ACC112 (cell line): ENCODE results near the gene EPHA10.
A peak's percentile ranks its signal among the peaks of the same experiment; 100 is the strongest.
"Not testable (repeated sequence)": the region's sequence is repeated elsewhere in the genome, so short reads cannot be mapped to it uniquely, and the experiment has no call there.

Experiments used
- H2AFZ ChIP-seq: fragments of 200-600 bp; sonication (generic); one replicate; pipeline ENCODE4 v1.6.0; 2017; ENCODE audit warnings: antibody characterized with exemption, low read length; ENCODE audit not compliant: unreplicated experiment
- H3K27ac ChIP-seq: fragments of 200-600 bp; sonication (generic); 2 replicates; pipeline ENCODE4 v1.5.1; 2014; ENCODE audit warnings: low read depth, mild to moderate bottlenecking, antibody characterized with exemption, low read length, moderate library complexity
- H3K27me3 ChIP-seq: fragments of 200-600 bp; sonication (generic); 2 replicates; pipeline ENCODE4 v1.6.1; 2014; ENCODE audit warnings: mild to moderate bottlenecking, antibody characterized with exemption, low read length, moderate library complexity, mixed read lengths; ENCODE audit not compliant: insufficient read depth
- H3K36me3 ChIP-seq: fragments of 200-600 bp; sonication (generic); 2 replicates; pipeline ENCODE4 v1.6.1; 2016; ENCODE audit warnings: mild to moderate bottlenecking, antibody characterized with exemption, low read length, moderate library complexity, mixed read lengths; ENCODE audit not compliant: insufficient read depth
- H3K4me1 ChIP-seq: fragments of 200-600 bp; sonication (generic); one replicate; pipeline ENCODE4 v1.6.1; 2016; ENCODE audit warnings: low read length, mixed read lengths; ENCODE audit not compliant: insufficient read depth, unreplicated experiment, control insufficient read depth
- H3K4me3 ChIP-seq: fragments of 200-600 bp; sonication (generic); 2 replicates; pipeline ENCODE4 v1.5.1; 2014; ENCODE audit warnings: mild to moderate bottlenecking, low read depth, low read length
- H3K79me2 ChIP-seq: fragments of 200-600 bp; sonication (generic); one replicate; pipeline ENCODE4 v1.6.0; 2016; ENCODE audit warnings: low read length; ENCODE audit not compliant: control insufficient read depth, unreplicated experiment, insufficient read depth

EPHA10 gene

GRCh38 chr1:37752583-37753471, 12.1 kb downstream of the EPHA10 start:
- H2AFZ ChIP-seq, result no peak overlapping the region
- H3K79me2 ChIP-seq, result no peaks in the 10 kb centered on the region
- H3K27ac ChIP-seq, result no peak overlapping the region
- H3K4me3 ChIP-seq, result no peak overlapping the region
- H3K4me1 ChIP-seq, result no peaks in the 10 kb centered on the region
- H3K27me3 ChIP-seq, result peaks cover 84% of the 10 kb centered on the region
- no peaks in the 10 kb centered on the region for H3K36me3 ChIP-seq

GRCh38 chr1:37752213-37752582, 12.7 kb downstream of the EPHA10 start:
- Histone ChIP-seq H3K27ac (no peak overlapping the region), H3K27me3 (peaks cover 80% of the 10 kb centered on the region), H3K4me3 (no peak overlapping the region), H3K4me1 (no peaks in the 10 kb centered on the region), H3K36me3 (no peaks in the 10 kb centered on the region), H2AFZ (no peak overlapping the region), H3K79me2 (no peaks in the 10 kb centered on the region)

- Histone ChIP-seq H2AFZ (no peak overlapping the region), H3K4me3 (no peak overlapping the region), H3K27me3 (peaks cover 65% of the 10 kb centered on the region)
Observed at GRCh38 chr1:37748565-37748964, 16.4 kb downstream of the EPHA10 start.

GRCh38 chr1:37746806-37747205, 18.1 kb downstream of the EPHA10 start:
- Histone ChIP-seq H3K36me3 (no peaks in the 10 kb centered on the region), H3K4me3 (no peak overlapping the region), H3K27ac (no peak overlapping the region), H2AFZ (no peak overlapping the region), H3K27me3 (peaks cover 67% of the 10 kb centered on the region), H3K4me1 (no peaks in the 10 kb centered on the region), H3K79me2 (no peaks in the 10 kb centered on the region)

More at GRCh38 chr1:37748565-37748964, 16.4 kb downstream of the EPHA10 start:
- Histone ChIP-seq H3K36me3 (no peaks in the 10 kb centered on the region), H3K4me1 (no peaks in the 10 kb centered on the region), H3K27ac (no peak overlapping the region), H3K79me2 (no peaks in the 10 kb centered on the region)

- Histone ChIP-seq H3K4me3 (no peak overlapping the region), H3K4me1 (no peaks in the 10 kb centered on the region), H3K27ac (no peak overlapping the region), H3K79me2 (no peaks in the 10 kb centered on the region), H3K36me3 (no peaks in the 10 kb centered on the region), H3K27me3 (peaks cover 58% of the 10 kb centered on the region), H2AFZ (no peak overlapping the region)
Observed at GRCh38 chr1:37741662-37742061, 23.3 kb downstream of the EPHA10 start.

GRCh38 chr1:37741130-37741529, 23.8 kb downstream of the EPHA10 start:
- no peak overlapping the region for H3K27ac ChIP-seq
- no peaks in the 10 kb centered on the region for H3K79me2 ChIP-seq
- peaks cover 58% of the 10 kb centered on the region for H3K27me3 ChIP-seq
- no peak overlapping the region for H3K4me3 ChIP-seq
- no peaks in the 10 kb centered on the region for H3K4me1 ChIP-seq
- H2AFZ ChIP-seq, result no peak overlapping the region
- no peaks in the 10 kb centered on the region for H3K36me3 ChIP-seq

GRCh38 chr1:37739222-37739621, 25.7 kb downstream of the EPHA10 start:
- Histone ChIP-seq H3K4me3 (no peak overlapping the region), H3K4me1 (no peaks in the 10 kb centered on the region), H3K27ac (no peak overlapping the region), H3K36me3 (no peaks in the 10 kb centered on the region), H3K27me3 (peaks cover 65% of the 10 kb centered on the region), H3K79me2 (no peaks in the 10 kb centered on the region), H2AFZ (no peak overlapping the region)

GRCh38 chr1:37738619-37739018, 26.3 kb downstream of the EPHA10 start:
- not testable (repeated sequence) for H3K4me3 ChIP-seq, H3K36me3 ChIP-seq, H3K79me2 ChIP-seq, H3K4me1 ChIP-seq, H2AFZ ChIP-seq, H3K27ac ChIP-seq
- H3K27me3 ChIP-seq, result peaks cover 64% of the 10 kb centered on the region

- H3K4me3 ChIP-seq, H3K4me1 ChIP-seq, H2AFZ ChIP-seq, H3K36me3 ChIP-seq, H3K79me2 ChIP-seq, H3K27ac ChIP-seq: not testable (repeated sequence)
- H3K27me3 ChIP-seq, result peaks cover 62% of the 10 kb centered on the region
Observed at GRCh38 chr1:37737975-37738374, 26.9 kb downstream of the EPHA10 start.

GRCh38 chr1:37734629-37735591, 30.0 kb downstream of the EPHA10 start:
- H3K36me3 ChIP-seq, result no peaks in the 10 kb centered on the region
- no peaks in the 10 kb centered on the region for H3K4me1 ChIP-seq
- H2AFZ ChIP-seq, result no peak overlapping the region
- peaks cover 43% of the 10 kb centered on the region for H3K27me3 ChIP-seq
- H3K79me2 ChIP-seq, result no peaks in the 10 kb centered on the region
- H3K4me3 ChIP-seq, result 0 out of 2 replicates have a peak overlapping the region, but pooled peaks have one; percentile 32
- no peak overlapping the region for H3K27ac ChIP-seq
